Stimulated activated CD4-positive, alpha-beta T cell treated with anti-CD3 and anti-CD28 coated beads, Interleukin-1b, Interleukin-23, amount 100 ng/mL, for 24 hours (primary cell): Measurements from ENCODE around the gene GRIFIN.

Experiments
- DNase-seq, 4 experiments: peaks; one replicate each; pipeline ENCODE4 v3.0.0-alpha.2; 2020; ENCODE audit warnings: low read depth in 4 of 4, low spot score in 1 of 4

GRIFIN gene

GRCh38 chr7:2513702-2514101 is 37.5 kb upstream of the GRIFIN start:
- DNase-seq: no peak

GRCh38 chr7:2512713-2513112 is 36.5 kb upstream of the GRIFIN start:
- no peak for DNase-seq

GRCh38 chr7:2512179-2512661 is 36.0 kb upstream of the GRIFIN start:
- DNase-seq: no peak

- DNase-seq: no peak
Observed at GRCh38 chr7:2511769-2512168, 35.6 kb upstream of the GRIFIN start.

DNA sequence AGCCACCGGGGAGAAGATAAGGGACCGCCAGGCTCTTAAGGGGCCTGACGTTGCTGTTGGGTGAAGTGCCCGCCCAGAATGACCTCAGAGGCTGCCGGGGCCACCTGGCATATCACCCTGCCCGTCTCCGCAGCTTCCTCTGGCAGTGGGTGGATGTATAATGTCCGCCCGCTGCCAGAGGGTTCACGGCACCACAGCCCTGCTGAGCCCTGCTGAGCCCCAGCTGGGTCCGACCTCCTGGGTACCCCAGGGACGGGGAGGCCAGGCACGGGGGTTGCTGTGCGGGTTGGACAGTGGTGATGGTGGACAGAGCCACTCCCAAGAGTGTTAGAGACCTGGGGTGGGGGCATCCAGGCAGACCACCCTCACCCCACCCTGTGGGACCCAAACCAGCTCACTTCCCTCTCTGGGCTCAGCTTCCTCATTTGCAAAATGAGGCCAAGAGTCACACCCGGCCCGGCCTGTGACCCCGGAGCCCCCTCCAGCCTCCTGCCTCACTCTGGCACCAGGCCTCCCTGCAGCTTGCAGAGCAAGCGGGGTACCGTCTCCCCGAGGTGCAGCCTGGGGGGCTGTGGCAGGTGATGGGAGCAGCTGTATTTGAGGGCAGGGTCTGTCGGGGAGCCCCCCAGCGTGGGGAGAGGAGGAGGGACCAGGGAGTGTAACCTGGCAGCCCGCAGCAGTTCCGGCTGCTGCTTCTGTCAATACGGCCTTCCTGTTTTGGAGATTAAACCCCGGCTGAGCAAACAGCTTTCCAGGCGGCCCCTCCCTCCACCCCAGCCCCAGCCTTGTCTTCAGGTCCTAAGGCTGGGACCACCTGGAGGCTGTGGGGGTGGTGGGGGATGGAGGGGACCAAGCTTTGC is 34.9 kb upstream of the GRIFIN start:
- no peak for DNase-seq

DNA sequence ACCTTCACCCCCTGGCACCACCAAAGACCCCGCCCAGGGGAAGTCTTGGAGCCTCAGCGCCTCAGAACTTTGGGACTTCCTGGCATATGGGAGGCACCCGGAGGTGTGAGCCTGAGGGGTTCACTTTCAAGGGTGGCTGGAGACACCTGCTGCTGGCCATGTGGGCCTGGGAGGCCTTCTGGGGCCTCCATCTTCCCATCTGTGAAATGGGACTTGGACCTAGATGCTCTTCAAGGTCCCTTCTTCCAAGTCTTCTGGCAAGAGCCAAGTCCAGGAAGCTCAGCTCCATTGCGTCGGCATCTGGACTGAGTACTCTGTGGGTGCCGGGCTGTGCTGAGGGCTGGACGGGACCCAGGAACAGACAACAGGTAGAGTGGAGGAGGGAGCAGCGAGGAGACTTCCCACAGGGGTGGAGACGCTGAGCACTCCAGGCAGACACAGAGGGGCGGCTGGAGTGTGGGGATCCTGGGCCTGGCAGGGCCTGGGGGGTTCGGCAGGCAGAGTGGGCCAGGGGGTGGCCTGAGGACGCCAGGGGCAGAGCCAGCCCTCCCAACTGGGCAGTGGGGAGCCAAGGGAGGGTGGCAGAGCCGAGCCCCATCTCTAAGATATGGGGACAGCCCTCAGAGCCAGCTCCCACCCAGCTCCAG is 34.1 kb upstream of the GRIFIN start:
- DNase-seq: no peak

DNA sequence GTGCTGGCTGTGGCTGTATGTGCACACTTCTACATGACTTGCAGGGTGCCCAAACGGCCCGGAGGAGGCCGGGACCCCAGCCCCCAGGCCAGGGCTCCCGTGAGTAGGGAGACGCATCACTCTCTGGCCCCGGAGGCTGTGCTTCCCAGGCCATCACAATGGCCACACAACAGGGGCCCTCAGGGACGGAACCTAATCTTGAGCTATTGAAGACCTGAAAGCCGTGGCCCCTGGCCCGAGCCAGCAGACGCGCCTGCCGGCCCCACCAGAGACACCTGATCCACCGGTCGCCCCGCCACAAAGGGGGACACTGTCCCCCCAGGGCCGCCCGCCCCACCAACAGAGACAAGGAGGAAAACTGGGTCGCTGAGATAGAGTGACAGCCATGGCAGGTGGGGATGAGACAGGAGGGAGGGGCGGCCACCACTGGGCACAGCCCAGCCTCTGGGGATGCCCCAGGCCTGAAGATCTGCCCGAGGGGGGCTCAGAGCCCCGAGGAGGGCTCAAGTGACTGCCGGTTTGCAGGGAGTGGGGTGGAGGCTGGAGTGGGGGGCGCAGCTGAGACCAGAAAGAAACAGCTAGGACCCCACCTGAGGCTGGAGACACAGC is 33.2 kb upstream of the GRIFIN start:
- no peak for DNase-seq

- DNase-seq: peak in 1 of 4 experiments; percentile 51
Observed at GRCh38 chr7:2508327-2509215, 32.4 kb upstream of the GRIFIN start.

DNA sequence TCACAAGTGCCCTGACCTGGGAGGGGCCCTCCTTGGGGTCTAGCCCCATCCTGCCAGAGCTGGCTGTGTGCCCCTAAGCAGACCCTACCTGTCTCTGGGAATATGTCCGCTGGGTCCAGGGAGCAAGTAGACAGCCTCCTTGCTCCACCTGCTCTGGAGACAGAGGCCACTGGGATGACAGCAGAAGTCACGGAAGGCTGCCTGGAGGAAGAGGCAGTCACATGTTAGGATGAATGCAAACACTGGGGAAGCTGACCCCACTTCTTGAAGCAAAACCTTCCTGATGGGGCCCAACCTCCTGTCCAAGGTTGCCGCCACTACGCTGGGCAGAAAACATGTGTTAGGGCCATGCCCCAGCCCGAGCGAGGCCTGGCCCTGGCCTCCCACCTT is 31.7 kb upstream of the GRIFIN start:
- no peak for DNase-seq

DNA sequence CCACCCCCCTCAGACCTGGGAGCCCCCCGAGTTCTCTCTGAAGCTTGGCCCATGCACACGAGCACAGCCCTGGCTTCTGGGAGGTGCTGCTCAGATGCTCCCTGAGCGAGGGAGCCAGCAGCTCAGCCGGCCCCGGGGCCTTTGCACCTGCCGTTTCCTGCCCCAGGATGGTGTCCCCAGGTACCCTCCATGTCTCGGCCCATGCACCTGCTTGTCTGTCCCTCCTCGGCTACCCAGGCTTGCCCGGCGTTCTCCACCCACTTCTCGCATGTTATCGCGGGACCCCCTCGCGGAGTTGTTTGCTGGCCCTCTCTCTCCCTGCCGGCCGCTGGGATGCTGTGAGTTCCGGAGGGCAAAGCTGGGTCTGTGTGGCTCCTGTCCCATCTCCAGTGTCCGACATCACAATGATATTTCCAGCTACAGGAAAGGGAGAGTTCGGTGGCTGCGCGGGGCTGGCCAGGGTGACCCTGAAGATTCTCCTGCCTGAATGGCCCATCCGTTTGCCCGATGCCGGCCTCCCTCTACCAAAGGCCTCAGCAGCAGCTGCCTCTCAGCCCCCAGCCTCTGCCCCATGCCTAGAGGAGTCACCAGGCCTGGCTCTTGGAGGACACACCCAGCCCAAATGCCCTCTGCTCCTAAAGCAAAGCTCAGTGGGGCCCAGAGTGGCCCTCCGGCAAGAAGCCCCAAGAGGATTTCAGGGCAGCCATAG is 31.2 kb upstream of the GRIFIN start:
- DNase-seq: no peak

GRCh38 chr7:2505401-2505800 is 29.2 kb upstream of the GRIFIN start:
- no peak for DNase-seq

DNA sequence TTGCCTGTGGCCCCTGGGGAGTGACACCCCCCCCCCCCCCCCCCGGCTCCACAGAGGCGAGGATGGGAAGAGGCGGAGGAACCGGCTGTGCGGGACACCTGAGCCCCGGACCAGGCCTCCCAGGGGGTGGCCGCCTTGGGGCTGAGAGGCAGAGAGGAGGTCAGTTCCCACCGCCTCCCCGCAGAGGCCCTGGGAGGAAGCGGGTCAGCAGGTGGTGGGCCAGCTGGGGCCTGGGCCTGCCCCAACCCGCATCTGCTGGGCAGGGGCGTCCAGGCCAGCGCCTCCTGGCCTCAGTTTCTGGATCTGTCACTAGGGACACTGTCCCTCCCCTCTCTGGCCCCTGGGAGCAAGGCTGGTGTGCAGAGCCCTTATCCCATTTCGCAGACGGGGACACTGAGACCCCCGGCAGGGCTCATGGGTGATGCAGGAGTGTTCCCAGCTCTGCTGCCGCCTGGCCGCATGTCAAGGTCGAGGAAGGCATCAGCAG is 28.7 kb upstream of the GRIFIN start:
- DNase-seq: no peak

DNA sequence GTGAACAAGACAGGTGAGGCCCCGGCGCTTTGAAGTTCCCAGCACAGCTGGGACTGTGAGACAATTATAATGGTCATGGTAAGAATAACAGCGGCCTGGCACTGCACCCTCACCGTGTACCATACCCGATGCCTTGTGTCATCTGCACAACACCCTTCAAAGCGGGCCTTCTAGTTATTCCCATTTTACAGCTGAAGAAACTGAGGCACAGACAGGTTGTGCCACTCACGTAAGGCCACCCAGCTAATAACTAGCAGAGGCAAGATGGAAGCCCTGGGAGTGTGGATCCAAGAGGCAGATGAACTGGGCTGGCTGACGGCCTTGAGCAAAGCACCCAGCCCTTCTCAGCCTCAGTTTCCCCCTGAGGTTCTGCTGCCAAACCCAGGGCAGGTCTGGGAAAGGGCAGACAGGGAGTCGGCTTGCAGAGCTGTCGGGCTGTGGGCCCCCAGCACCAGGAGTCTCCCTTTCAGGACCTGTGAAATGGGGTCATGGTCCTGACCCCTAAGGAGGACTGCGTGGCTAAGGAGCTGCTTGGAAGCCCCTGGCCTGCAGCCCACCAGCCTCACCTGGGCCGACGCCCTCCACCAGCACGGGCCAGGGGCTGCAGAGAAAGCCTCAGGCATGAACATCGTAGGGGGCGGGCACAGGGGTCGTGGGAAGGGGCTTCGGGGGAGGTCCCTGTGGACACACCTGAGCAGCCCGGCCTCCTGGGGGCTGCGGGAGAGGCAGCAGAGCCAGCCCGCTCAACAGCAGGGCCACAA is 28.1 kb upstream of the GRIFIN start:
- no peak for DNase-seq

- DNase-seq: no peak
Observed at GRCh38 chr7:2503056-2503941, 27.1 kb upstream of the GRIFIN start.

- DNase-seq: no peak
Observed at GRCh38 chr7:2502647-2502966, 26.4 kb upstream of the GRIFIN start.

GRCh38 chr7:2501947-2502646 is 25.9 kb upstream of the GRIFIN start:
- no peak for DNase-seq

DNA sequence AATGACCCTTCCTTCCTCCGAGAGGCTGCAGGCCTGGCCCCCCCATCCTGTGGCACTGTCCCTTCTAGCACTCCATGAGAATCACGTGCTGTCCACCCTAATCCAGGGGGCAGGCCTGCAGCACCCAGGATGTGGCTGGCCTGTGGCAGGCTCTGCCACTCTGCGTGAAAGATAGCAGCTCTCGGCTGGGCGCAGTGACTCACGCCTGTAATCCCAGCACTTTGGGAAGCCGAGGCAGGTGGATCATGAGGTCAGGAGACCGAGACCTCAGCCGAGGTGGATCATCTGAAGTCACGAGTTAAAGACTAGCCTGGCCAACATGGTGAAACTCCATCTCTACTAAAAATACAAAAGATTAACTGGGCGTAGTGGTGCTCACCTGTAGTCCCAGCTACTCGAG is 24.5 kb upstream of the GRIFIN start:
- no peak for DNase-seq
